PC-3 (cell line): ENCODE data around the gene TIAM2.

ENCODE experiments used
- CTCF ChIP-seq: fragments of 300-600 bp; sonication (generic); conservative IDR thresholded peaks from 2 replicates; pipeline ENCODE4 v1.5.1; 2017; ENCODE audit warnings: antibody characterized with exemption, low read depth, mild to moderate bottlenecking, low read length
- EZH2 ChIP-seq: fragments of 300-600 bp; sonication (generic); IDR thresholded peaks from one replicate; pipeline ENCODE4 v1.6.1; 2017; ENCODE audit warnings: antibody characterized with exemption, mild to moderate bottlenecking, low read length; ENCODE audit not compliant: unreplicated experiment
- EZH2phosphoT487 ChIP-seq: fragments of 300-600 bp; sonication (generic); IDR thresholded peaks from 2 replicates; pipeline ENCODE4 v1.6.1; 2018; ENCODE audit warnings: mild to moderate bottlenecking, antibody characterized with exemption, low read length, borderline replicate concordance

GRCh38 chr6:155047523-155047922, 52.4 kb downstream of the TIAM2 start:
- TF ChIP-seq EZH2 (no peak), CTCF (no peak), EZH2phosphoT487 (no peak)
